H1 (cell line): Measurements from ENCODE around the gene CCDC40. TPM values are rescaled to one million over a fixed set of nuclear protein-coding genes. Genes with fewer than 3 reads are reported as not detected.

Source experiments
- TCF12 ChIP-seq: IDR thresholded peaks from 2 replicates; pipeline ENCODE4 v1.6.1; 2011; ENCODE audit warnings: low read depth, mild to moderate bottlenecking, low read length
- polyA plus RNA-seq, 7 experiments: library from polyadenylated mRNA; depleted of rRNA in 3 of 7; stranded (reverse) in 5 of 7; unstranded in 2 of 7; fragments of >200 nt in 5 of 7; fragments of 200-250 nt in 2 of 7; gene quantifications; 1 replicate in 5 of 7; 2 replicates in 1 of 7; 4 replicates in 1 of 7; pipeline versions ENCODE4 v1.2.1 to v1.2.3, GENCODE V29; 2011 to 2013; ENCODE audit warnings: missing spikeins in 2 of 7, mixed read lengths in 2 of 7
- total RNA-seq: library from RNA; stranded (reverse); fragmentation: NEBNext Ultra II Directional; extraction: Animal tissue kit (Norgen Biotek cat#: 25700); gene quantifications from 2 replicates; pipeline ENCODE4 v1.2.1, GENCODE V29; 2021

Gene CCDC40
- total and polyA plus RNA-seq, 2 of the 8 experiments (the other 6 are each of a cell fraction or from before 2014, with no cell fraction given) = 4.1 to 11.5 TPM

DNA sequence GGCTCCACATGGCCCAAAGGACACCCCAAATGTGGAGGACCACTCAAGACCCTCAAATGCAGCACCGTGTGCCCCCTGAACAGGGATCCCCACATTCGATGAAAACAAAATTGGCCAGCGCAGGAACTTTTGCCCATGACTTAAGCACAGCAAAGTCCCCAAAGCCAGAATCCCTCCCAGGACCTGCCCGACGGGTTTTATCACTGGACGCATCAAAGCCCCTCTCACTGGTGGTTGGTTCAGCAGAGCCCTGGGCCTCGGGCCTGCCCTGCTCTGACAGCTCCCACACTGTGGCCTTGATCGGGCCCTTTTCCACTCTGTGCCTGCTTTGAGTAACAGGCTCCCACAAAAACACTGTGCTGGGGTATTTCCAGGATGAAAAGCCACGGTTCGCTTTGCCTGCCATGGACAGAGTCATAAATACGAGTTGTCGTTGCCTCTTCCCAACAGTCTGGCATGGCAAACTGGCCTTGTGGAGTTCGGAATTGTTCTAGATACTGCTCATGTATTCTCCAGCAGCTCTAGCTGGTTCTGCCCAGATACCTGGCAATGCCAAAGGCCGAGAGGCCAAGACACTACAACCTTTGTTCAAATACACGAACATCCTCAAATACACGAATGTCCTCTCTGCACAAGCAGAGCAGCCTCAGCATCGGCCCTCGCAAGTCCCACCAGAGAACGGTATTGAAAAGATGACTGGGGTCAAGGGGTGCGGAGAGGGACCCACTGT, 47.2 kb upstream of the CCDC40 start (continued):
- no peak for TF ChIP-seq TCF12
